Prostate gland (tissue), 2 donors: ENCODE measurements around the gene SPTB.

Experiments
- POLR2A ChIP-seq: fragments of 450-650 bp; IDR thresholded peaks from one replicate; pipeline ENCODE4 v1.6.1; 2016; ENCODE audit warnings: antibody characterized with exemption, mild to moderate bottlenecking
- TF ChIP-seq, protein P1 (sequence below), 4 experiments: fragments of 200-600 bp in 2 of 4; fragments of 450-650 bp in 2 of 4; sonication (generic) in 2 of 4; IDR thresholded peaks; 1 replicate in 3 of 4; 2 replicates in 1 of 4; pipeline ENCODE4 v1.5.1; 2016 to 2019; ENCODE audit warnings: antibody characterized with exemption in 4 of 4, mild to moderate bottlenecking in 2 of 4, moderate library complexity in 2 of 4

DNA sequence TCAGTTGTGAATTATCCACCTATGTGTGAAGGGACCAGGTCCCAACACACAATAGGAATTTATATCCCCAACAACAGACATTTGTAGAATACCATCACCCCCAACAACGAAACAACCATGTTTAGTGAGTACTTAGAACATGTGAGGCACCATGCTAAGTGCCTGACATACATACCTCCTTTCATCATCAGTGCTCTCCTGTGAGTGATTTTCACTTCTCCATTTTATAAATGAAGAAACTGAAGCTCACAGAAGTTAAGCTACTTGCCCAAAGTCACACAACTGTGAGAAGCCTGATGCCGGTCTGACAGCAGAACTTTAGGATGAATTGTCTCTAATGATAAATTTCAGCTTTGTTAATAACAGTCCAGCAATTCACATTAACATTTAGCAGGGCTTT is 35.4 kb downstream of the SPTB start:
- TF ChIP-seq, protein P1, sequence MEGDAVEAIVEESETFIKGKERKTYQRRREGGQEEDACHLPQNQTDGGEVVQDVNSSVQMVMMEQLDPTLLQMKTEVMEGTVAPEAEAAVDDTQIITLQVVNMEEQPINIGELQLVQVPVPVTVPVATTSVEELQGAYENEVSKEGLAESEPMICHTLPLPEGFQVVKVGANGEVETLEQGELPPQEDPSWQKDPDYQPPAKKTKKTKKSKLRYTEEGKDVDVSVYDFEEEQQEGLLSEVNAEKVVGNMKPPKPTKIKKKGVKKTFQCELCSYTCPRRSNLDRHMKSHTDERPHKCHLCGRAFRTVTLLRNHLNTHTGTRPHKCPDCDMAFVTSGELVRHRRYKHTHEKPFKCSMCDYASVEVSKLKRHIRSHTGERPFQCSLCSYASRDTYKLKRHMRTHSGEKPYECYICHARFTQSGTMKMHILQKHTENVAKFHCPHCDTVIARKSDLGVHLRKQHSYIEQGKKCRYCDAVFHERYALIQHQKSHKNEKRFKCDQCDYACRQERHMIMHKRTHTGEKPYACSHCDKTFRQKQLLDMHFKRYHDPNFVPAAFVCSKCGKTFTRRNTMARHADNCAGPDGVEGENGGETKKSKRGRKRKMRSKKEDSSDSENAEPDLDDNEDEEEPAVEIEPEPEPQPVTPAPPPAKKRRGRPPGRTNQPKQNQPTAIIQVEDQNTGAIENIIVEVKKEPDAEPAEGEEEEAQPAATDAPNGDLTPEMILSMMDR (IDR thresholded peaks at IDR 0.05): no peak
- no peak for TF ChIP-seq POLR2A
